EH (cell line): ENCODE data around the gene NDUFA8.
A peak's percentile ranks its signal among the peaks of the same experiment; 100 is the strongest.

Experiments
- DNase-seq: peaks from one replicate; pipeline ENCODE4 v3.0.0-alpha.2; 2015; ENCODE audit warnings: low read depth

The NDUFA8 gene

GRCh38 chr9:122184551-122184950 is 25.0 kb upstream of the NDUFA8 start:
- no peak for DNase-seq

GRCh38 chr9:122183501-122183900 is 23.9 kb upstream of the NDUFA8 start:
- no peak for DNase-seq

GRCh38 chr9:122180633-122181032 is 21.1 kb upstream of the NDUFA8 start:
- DNase-seq: peak; percentile 86

GRCh38 chr9:122179690-122180074 is 20.1 kb upstream of the NDUFA8 start:
- DNase-seq: peak; percentile 40

GRCh38 chr9:122179054-122179689 is 19.6 kb upstream of the NDUFA8 start:
- no peak for DNase-seq

GRCh38 chr9:122176916-122177315 is 17.3 kb upstream of the NDUFA8 start:
- DNase-seq: no peak

GRCh38 chr9:122173670-122174069 is 14.1 kb upstream of the NDUFA8 start:
- no peak for DNase-seq

GRCh38 chr9:122172131-122172530 is 12.6 kb upstream of the NDUFA8 start:
- DNase-seq: no peak

- peak; percentile 43 for DNase-seq
These were observed 8.8 kb upstream of the NDUFA8 start for GRCh38 chr9:122168356-122168755.

GRCh38 chr9:122164286-122164685 is 4.7 kb upstream of the NDUFA8 start:
- no peak for DNase-seq

GRCh38 chr9:122162415-122162814 is 2.8 kb upstream of the NDUFA8 start:
- no peak for DNase-seq

GRCh38 chr9:122159925-122160246 is 307 bp upstream of the NDUFA8 start:
- no peak for DNase-seq

- peak; percentile 48 for DNase-seq
These were observed 1.4 kb downstream of the NDUFA8 start for GRCh38 chr9:122158202-122158601.

GRCh38 chr9:122155796-122156195 is 3.8 kb downstream of the NDUFA8 start:
- no peak for DNase-seq

GRCh38 chr9:122151267-122151828 is 8.2 kb downstream of the NDUFA8 start:
- DNase-seq: no peak

GRCh38 chr9:122145592-122145863 is 14.1 kb downstream of the NDUFA8 start:
- no peak for DNase-seq

- DNase-seq: peak; percentile 32
These were observed 14.6 kb downstream of the NDUFA8 start for GRCh38 chr9:122144836-122145591.

- DNase-seq: no peak
These were observed 15.6 kb downstream of the NDUFA8 start for GRCh38 chr9:122143876-122144405.

GRCh38 chr9:122143296-122143695 is 16.3 kb downstream of the NDUFA8 start:
- DNase-seq: no peak

GRCh38 chr9:122141671-122142070 is 17.9 kb downstream of the NDUFA8 start:
- no peak for DNase-seq

GRCh38 chr9:122140368-122141193 is 19.0 kb downstream of the NDUFA8 start:
- DNase-seq: no peak

- no peak for DNase-seq
These were observed 20.9 kb downstream of the NDUFA8 start for GRCh38 chr9:122138560-122139268.
